ENCODE results near the gene PALB2. TPM values are rescaled to one million over a fixed set of nuclear protein-coding genes. Genes with fewer than 3 reads are reported as not detected.

The PALB2 gene
- 3.3 and 4.5 TPM in 2 replicates for polyA plus RNA-seq (2012; rRNA removed)
- polyA plus RNA-seq (2012; cell fraction: cytosol; rRNA removed), result 4.4 and 5.0 TPM in 2 replicates
- polyA plus RNA-seq (2012; cell fraction: nucleus; rRNA removed), result 4.5 and 6.3 TPM in 2 replicates

DNA sequence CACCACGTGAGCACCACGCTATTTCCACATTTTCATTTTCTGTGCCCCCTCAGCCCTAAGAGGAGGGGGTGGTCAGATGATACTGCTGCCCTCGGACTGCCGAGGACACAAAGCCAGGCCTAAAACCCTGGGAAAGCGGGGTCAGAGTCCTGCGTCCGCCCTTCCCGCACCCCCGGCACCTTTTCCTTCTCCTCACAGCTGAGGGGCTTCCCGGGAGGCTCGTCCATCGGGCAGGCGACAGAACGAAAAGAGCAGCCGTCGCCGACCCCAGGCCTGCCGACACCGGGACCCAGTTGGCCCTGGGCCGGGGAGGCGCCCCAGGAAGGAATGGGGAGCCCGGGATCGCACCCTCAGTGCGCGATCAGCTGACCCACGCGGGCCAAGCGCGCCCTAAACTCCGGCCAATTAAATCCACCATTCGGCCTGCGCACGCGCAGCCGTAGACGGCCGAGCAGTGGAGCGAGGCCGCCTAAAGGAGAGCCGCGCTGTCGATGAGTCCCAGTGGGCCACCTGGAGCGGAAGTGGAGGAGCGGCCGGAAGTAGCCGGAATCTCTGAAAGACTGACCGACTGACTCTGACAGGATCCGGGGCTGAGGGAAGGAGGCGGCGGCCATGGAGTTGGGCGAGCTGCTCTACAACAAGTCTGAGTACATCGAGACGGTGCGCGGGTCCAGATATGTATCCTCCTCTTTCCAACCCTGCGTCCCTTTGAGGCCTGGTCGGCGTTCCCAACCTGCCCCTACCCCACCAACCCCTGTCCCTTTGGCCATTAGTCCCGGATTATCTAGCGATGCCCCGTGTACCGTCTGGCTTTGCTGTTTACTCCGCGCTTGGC is at the start of gene PALB2, which contains the start of gene DCTN5:
Gene PALB2, minus strand, starts transcription at position 380 of the 835 bp plus-strand sequence. Its CDS starts 153 bp downstream, at position 227.
Gene DCTN5, plus strand, starts transcription at position 536 of the 835 bp plus-strand sequence. Its CDS starts 77 bp downstream, at position 613.
- peak within 1 kb of the TSS; percentile 92 for H3K4me2 ChIP-seq
- H3K4me3 ChIP-seq (ENCODE audit: low read depth in 2 of 2, low read length in 1 of 2), result peak within 1 kb of the TSS; percentile 85 to 99
- no peaks in the 10 kb centered on the region for H3K27me3 ChIP-seq (ENCODE audit: insufficient read depth)
- DNase-seq, result peak; percentile 95
- H2AFZ ChIP-seq (ENCODE audit: low read depth), result peak within 1 kb of the TSS; percentile 82
- H3K36me3 ChIP-seq (replicated peaks in 1 of 2; ENCODE audit: control insufficient read depth in 1 of 2, insufficient read depth in 2 of 2, low read length in 1 of 2), result peaks cover 19 to 46% of the 10 kb centered on the region in 2 experiments
- peaks cover 11 to 13% of the 10 kb centered on the region in 2 experiments; a peak in 2 of 4 replicates for H3K4me1 ChIP-seq (ENCODE audit: control insufficient read depth in 1 of 2, insufficient read depth in 2 of 2, low read depth in 1 of 2, low read length in 1 of 2)
- POLR2A ChIA-PET, result no interaction called here
- H4K20me1 ChIP-seq (ENCODE audit: insufficient read depth), result peaks cover under 1% of the 10 kb centered on the region; the same call in 1 of the 2 replicates
- H3K79me2 ChIP-seq (ENCODE audit: insufficient read depth), result peaks cover 81% of the 10 kb centered on the region
- H3K9ac ChIP-seq, result peak within 1 kb of the TSS; percentile 94
- H3F3A ChIP-seq (replicated peaks; ENCODE audit: insufficient read depth), result no peaks in the 10 kb centered on the region
- H3K9me3 ChIP-seq, result no peaks in the 10 kb centered on the region
- H3K9me2 ChIP-seq, result no peaks in the 10 kb centered on the region
- peak within 1 kb of the TSS; percentile 87 to 90 for H3K27ac ChIP-seq (ENCODE audit: low read depth in 2 of 2, low read length in 1 of 2)
- WGBS (ENCODE audit: low lambda C conversion rate), result 3% methylated on average over 27 of the region's 64 CpGs
- CTCF ChIA-PET, result interaction anchor here (1.0 kb wide), 1 partner anchor 38 kb away, joined by 3 read pairs; no protein-coding TSS in a partner anchor
- TF ChIP-seq JUND (IDR thresholded peaks at IDR 0.05) (no peak), YY1 (IDR thresholded peaks at IDR 0.05; ENCODE audit: low read depth) (peak; percentile 79), TCF12 (IDR thresholded peaks at IDR 0.05) (peak; percentile 28; the same call in 1 of the 2 replicates), FOXJ3 (CRISPR knock-in tag; IDR thresholded peaks at IDR 0.05) (no peak), EP300 (IDR thresholded peaks at IDR 0.05; ENCODE audit: borderline replicate concordance in 1 of 2, low read depth in 1 of 2, low read length in 1 of 2) (no peak), TAF1 (IDR thresholded peaks at IDR 0.05; ENCODE audit: borderline replicate concordance, low read depth, low read length) (peak; percentile 73), EZH2phosphoT487 (IDR thresholded peaks at IDR 0.05; ENCODE audit: borderline replicate concordance, low read depth) (no peak), NFIC (IDR thresholded peaks at IDR 0.05; ENCODE audit: borderline replicate concordance) (no peak), CHD2 (IDR thresholded peaks at IDR 0.05; ENCODE audit: low read length, partially characterized antibody) (peak; percentile 88), GABPA (IDR thresholded peaks at IDR 0.05; ENCODE audit: low read depth) (peak; percentile 89), FOXM1 (IDR thresholded peaks at IDR 0.05; ENCODE audit: low read depth) (no peak), GATA2 (CRISPR knock-in tag; IDR thresholded peaks at IDR 0.05) (no peak), NRF1 (IDR thresholded peaks at IDR 0.05; ENCODE audit: low read depth, low read length) (peak; percentile 93), MEF2A (IDR thresholded peaks at IDR 0.05; ENCODE audit: borderline replicate concordance, low read depth) (no peak), FOSL2 (IDR thresholded peaks at IDR 0.05; ENCODE audit: borderline replicate concordance, low read depth) (no peak), SIN3A (IDR thresholded peaks at IDR 0.05; ENCODE audit: borderline replicate concordance, low read depth, low read length) (peak; percentile 91), SMC3 (IDR thresholded peaks at IDR 0.05; ENCODE audit: low read depth, low read length) (no peak), MXI1 (IDR thresholded peaks at IDR 0.05; ENCODE audit: low read depth, low read length) (peak; percentile 69), RXRA (IDR thresholded peaks at IDR 0.05; ENCODE audit: borderline replicate concordance, low read depth) (no peak), ELF1 (IDR thresholded peaks at IDR 0.05) (peak; percentile 85), RAD21 (IDR thresholded peaks at IDR 0.05; ENCODE audit: low read length) (no peak), POLR2AphosphoS5 (IDR thresholded peaks at IDR 0.05; ENCODE audit: low read depth, low read length) (peak; percentile 70; the same call in 1 of the 2 replicates), RFX5 (IDR thresholded peaks at IDR 0.05; ENCODE audit: low read length) (no peak)
- TF ChIP-seq, protein P1, sequence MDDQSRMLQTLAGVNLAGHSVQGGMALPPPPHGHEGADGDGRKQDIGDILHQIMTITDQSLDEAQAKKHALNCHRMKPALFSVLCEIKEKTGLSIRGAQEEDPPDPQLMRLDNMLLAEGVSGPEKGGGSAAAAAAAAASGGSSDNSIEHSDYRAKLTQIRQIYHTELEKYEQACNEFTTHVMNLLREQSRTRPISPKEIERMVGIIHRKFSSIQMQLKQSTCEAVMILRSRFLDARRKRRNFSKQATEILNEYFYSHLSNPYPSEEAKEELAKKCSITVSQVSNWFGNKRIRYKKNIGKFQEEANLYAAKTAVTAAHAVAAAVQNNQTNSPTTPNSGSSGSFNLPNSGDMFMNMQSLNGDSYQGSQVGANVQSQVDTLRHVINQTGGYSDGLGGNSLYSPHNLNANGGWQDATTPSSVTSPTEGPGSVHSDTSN (IDR thresholded peaks at IDR 0.05), result peak; percentile 24; the same call in 1 of the 2 replicates
- TF ChIP-seq, protein P2, sequence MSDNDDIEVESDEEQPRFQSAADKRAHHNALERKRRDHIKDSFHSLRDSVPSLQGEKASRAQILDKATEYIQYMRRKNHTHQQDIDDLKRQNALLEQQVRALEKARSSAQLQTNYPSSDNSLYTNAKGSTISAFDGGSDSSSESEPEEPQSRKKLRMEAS (IDR thresholded peaks at IDR 0.05; ENCODE audit: low read depth), result peak; percentile 94
- TF ChIP-seq, protein P3, sequence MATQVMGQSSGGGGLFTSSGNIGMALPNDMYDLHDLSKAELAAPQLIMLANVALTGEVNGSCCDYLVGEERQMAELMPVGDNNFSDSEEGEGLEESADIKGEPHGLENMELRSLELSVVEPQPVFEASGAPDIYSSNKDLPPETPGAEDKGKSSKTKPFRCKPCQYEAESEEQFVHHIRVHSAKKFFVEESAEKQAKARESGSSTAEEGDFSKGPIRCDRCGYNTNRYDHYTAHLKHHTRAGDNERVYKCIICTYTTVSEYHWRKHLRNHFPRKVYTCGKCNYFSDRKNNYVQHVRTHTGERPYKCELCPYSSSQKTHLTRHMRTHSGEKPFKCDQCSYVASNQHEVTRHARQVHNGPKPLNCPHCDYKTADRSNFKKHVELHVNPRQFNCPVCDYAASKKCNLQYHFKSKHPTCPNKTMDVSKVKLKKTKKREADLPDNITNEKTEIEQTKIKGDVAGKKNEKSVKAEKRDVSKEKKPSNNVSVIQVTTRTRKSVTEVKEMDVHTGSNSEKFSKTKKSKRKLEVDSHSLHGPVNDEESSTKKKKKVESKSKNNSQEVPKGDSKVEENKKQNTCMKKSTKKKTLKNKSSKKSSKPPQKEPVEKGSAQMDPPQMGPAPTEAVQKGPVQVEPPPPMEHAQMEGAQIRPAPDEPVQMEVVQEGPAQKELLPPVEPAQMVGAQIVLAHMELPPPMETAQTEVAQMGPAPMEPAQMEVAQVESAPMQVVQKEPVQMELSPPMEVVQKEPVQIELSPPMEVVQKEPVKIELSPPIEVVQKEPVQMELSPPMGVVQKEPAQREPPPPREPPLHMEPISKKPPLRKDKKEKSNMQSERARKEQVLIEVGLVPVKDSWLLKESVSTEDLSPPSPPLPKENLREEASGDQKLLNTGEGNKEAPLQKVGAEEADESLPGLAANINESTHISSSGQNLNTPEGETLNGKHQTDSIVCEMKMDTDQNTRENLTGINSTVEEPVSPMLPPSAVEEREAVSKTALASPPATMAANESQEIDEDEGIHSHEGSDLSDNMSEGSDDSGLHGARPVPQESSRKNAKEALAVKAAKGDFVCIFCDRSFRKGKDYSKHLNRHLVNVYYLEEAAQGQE (IDR thresholded peaks at IDR 0.05; ENCODE audit: low read depth, low read length), result peak; percentile 73; the same call in 1 of the 2 replicates
- TF ChIP-seq, protein P4, sequence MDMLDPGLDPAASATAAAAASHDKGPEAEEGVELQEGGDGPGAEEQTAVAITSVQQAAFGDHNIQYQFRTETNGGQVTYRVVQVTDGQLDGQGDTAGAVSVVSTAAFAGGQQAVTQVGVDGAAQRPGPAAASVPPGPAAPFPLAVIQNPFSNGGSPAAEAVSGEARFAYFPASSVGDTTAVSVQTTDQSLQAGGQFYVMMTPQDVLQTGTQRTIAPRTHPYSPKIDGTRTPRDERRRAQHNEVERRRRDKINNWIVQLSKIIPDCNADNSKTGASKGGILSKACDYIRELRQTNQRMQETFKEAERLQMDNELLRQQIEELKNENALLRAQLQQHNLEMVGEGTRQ (IDR thresholded peaks at IDR 0.05; ENCODE audit: borderline replicate concordance, low read depth, low read length), result 0 out of 2 replicates have a peak, but pooled peaks have one; percentile 51
- TF ChIP-seq, protein P5, sequence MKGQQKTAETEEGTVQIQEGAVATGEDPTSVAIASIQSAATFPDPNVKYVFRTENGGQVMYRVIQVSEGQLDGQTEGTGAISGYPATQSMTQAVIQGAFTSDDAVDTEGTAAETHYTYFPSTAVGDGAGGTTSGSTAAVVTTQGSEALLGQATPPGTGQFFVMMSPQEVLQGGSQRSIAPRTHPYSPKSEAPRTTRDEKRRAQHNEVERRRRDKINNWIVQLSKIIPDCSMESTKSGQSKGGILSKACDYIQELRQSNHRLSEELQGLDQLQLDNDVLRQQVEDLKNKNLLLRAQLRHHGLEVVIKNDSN (IDR thresholded peaks at IDR 0.05; ENCODE audit: borderline replicate concordance, low read depth), result peak; percentile 93

All from SK-N-SH (cell line).